GM18870 (cell line): ENCODE data around the gene SON.
A peak's percentile ranks its signal among the peaks of the same experiment; 100 is the strongest.
"Not testable (repeated sequence)": the region's sequence is repeated elsewhere in the genome, so short reads cannot be mapped to it uniquely, and the experiment has no call there.

Experiments
- ATAC-seq: cut with Tn5 transposase; IDR thresholded peaks from one replicate; pipeline ENCODE4 v1.9.1; 2021; ENCODE audit warnings: moderate library complexity; ENCODE audit not compliant: unreplicated experiment

SON gene

GRCh38 chr21:33566514-33566913, 23.7 kb downstream of the SON start:
- no peak for ATAC-seq

- no peak for ATAC-seq
Observed at GRCh38 chr21:33567914-33568313, 25.1 kb downstream of the SON start.

GRCh38 chr21:33568448-33568847, 25.6 kb downstream of the SON start:
- no peak for ATAC-seq

GRCh38 chr21:33569991-33570390, 27.2 kb downstream of the SON start:
- ATAC-seq = no peak

GRCh38 chr21:33572350-33572749, 29.5 kb downstream of the SON start:
- ATAC-seq = no peak

- ATAC-seq = not testable (repeated sequence)
Observed at GRCh38 chr21:33576741-33577141, 33.9 kb downstream of the SON start.

- no peak for ATAC-seq
Observed at GRCh38 chr21:33578214-33578613, 35.4 kb downstream of the SON start.

- no peak for ATAC-seq
Observed at GRCh38 chr21:33578959-33579542, 36.2 kb downstream of the SON start.

DNA sequence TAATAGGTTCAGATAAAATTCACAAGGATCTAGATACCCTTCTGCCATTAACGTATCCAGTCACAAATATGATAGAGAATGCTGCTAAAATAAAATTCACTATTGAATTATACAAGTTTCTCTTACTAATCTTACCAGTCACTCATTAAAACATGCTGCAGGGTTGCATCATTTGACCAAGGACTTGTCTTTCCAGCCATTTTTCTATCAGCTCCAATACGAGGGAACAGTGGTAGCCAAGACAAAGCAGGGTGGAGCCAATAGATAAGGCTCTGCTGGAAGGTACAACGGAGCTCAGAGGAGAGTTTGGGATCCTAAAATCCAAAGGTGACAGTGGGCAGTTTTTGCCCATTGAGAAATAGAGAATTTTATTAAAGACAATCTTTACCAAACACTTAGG, 41.6 kb downstream of the SON start:
- ATAC-seq = no peak

DNA sequence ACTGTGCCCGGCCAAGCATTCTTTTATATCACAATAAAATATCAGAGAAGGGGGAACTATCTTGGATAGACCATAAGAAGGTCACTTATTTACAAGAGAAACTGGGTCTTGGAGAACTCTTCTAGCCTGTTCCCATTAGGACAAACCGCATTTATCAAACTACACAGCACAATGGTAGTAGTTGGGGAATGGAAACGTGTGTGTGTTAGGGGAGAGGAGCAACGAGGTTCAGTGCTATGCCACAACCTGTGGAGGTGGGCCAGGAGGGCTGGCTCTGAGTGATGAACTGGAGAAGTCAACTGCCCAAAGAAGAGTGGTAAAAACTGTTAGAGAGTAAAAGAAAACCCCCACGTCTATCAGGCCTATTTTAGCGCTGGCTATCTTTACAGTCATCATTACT, 44.1 kb downstream of the SON start:
- no peak for ATAC-seq

DNA sequence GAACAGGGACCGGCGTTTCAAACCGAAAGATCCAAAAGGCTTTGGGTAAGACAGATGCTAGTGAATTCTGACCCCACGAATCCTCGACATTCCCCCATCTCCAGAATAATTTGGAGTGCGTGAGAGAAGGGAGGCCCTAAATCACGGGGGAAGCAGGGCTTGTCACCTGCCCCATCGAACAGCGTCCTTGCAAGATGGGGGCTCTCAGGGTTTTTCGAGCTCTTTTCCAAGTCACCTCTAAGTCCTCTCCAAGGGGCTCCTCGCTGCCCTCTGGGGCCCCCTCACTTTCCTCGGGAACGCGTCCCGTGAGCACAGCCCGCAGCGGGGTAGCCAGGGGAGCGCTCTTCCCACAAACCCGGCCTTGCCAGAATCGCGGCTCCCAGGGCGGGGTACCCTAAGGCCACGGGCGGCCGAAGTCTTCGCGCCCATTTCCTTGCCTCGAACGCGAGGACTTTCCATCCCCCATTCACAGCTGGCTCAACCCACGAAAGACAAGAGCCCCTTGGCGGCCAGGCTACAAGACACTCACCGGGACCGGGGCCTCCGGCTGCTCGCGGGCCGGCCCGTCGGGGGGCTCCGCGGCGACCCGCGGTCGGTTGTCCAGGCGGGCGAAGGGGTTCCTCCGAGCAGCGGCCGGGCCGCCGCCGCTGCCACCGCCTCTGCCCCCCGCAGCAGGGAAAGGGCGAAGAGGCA, 45.1 kb downstream of the SON start:
- peak; percentile 6 for ATAC-seq

DNA sequence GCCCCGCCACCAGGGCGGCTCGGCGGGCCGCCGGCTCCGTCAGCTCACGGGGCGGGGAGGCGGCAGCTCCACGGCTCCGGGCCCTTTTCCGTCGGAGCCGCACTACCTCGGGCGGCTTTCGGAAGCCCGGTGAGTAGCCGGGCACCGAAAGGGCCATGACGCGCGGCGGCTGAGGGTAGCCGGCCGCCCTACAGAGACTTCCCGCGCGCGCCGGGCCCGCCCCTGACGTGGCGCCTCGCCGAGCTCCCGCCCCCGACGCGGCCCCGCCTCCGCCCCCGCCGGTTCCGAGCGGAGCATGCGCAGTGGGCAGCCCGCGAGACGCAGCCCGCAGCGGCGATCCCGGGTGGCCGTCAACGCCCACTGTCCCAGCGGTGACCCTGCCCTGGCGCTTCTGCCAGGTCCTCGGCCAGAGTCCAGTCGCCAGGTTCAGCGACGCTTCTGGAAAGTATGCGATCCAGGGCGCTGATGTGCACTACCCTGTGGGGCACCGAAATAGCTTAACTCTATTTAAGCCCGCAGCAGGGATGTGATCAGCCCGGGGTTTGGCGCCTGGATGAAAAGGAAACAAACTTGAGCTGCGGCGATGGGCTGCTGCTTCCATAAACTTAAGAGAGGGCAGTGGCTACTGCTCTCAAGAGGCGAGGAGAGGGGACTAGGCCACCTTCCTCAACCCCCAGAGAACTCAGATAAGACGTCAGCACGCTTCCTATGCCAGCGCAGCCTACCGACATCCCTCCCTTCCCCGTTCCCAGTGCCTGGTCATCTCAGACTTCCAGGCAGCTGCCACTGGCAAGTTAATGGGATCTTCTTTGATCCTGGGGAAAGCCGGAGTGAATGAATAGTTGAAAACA, 45.9 kb downstream of the SON start, which contains the start of gene DONSON:
TSS of gene DONSON (minus strand) at position 200 of the 851 bp plus-strand sequence. CDS start at position 157, 43 bp downstream.
- ATAC-seq = peak; percentile 55

- no peak for ATAC-seq
Observed at GRCh38 chr21:33598051-33598450, 55.2 kb downstream of the SON start.

GRCh38 chr21:33608559-33608958, 65.7 kb downstream of the SON start:
- no peak for ATAC-seq

DNA sequence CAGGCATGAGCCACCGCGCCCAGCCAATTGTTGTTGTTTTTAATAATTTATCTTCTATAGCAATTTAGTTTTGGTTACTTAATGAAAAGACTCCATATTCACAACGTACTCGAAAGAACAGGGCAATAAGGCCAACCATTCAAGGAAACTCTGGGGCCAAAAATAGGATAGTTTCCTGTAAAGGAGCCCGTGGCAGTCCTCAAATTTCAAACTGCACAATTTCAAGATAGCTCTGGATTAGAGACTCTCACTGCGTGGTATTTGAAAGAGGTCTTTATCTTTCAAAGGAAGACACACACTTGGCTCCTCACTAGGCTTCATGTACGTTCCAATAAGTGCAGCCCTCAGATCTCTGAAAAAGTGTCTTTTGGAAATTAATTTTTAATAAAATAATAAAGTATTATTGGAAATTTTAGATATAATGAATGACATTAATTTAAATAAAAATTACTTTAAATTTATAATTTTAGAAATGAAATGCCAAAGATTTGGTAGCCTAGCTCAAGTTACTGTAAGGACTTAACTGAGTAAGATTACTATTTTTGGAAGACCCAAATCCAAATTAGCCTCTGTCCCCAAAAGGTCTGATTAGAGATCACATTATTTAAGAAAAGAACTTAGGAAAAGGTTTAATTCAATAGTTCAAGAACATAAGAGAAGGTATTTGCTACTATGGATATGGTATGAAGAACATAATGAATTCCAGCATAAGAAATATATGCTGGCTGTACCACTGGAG, 68.3 kb downstream of the SON start:
- no peak for ATAC-seq

DNA sequence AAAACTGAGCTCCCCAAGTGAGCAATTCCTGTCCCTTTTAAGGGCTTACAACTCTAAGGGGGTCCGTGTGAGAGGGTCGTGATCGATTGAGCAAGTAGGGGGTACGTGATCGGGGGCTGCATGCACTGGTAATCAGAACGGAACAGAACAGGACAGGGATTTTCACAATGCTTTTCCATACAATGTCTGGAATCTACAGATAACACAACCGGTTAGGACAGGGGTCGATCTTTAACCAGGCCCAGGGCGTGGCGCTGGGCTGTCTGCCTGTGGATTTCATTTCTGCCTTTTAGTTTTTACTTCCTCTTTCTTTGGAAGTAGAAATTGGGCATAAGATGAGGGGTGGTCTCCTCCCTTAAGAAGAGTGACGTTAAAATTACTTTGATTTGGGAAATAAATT, 74.7 kb downstream of the SON start:
- not testable (repeated sequence) for ATAC-seq

DNA sequence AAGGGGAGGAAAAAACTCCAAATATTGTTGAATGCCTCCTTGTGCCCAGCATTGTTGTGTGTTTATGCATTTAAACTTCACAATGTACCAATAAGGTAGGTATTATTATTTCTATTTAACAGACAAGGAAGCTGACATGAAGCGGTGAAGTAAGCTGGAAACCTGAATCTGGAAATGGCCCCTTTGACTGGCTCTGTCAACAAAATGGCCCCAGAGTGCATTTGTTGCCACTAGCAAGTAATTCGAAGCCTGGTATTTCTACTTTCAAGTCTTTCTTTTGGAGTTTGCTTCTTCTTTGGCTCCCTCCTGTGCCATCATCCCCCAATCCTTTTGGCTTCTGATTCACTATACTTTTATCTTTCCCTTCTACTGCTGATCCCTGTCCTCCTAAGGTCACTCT, 75.6 kb downstream of the SON start:
- ATAC-seq = no peak

- no peak for ATAC-seq
Observed at GRCh38 chr21:33619726-33620125, 76.9 kb downstream of the SON start.

- no peak for ATAC-seq
Observed at GRCh38 chr21:33622253-33622652, 79.4 kb downstream of the SON start.

- ATAC-seq = not testable (repeated sequence)
Observed at GRCh38 chr21:33626151-33626550, 83.3 kb downstream of the SON start.
